Measurements from ENCODE around the gene ELFN2.

DNA sequence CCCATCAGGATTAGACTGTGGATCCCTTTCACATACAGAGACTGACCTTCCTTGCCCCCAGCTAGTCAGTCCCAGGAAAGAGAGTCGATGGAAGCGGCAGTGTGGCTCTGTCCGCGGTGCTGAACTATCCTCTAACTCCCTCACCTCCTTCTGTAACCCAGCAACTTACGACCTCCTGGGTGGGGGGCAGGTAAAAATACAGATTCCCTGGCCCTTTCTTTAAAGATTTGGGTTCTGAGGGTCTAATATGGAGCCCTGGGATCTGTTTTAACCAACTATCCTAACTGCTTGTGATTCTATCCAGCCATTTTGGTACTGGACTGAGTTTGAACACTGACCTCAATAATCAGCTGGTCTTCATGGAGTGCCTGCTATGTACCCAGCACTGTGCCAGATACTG is 35.7 kb upstream of the ELFN2 start:
- TF ChIP-seq TARDBP (IDR thresholded peaks at IDR 0.05) (no peak), FOXM1 (IDR thresholded peaks at IDR 0.05; ENCODE audit: borderline replicate concordance) (no peak), BHLHE40 (IDR thresholded peaks at IDR 0.05; ENCODE audit: borderline replicate concordance) (no peak), ZNF384 (IDR thresholded peaks at IDR 0.05) (no peak), SP1 (IDR thresholded peaks at IDR 0.05) (no peak), FOXK2 (IDR thresholded peaks at IDR 0.05) (no peak), SUZ12 (IDR thresholded peaks at IDR 0.05) (no peak), ELF4 (IDR thresholded peaks at IDR 0.05) (no peak)
